Measurements from ENCODE around the gene SPSB1.

SPSB1 gene

GRCh38 chr1:9278585-9279153, 14.0 kb upstream of the SPSB1 start:
- Histone ChIP-seq H3K4me3 (ENCODE audit: low read depth, low read length) (no peak overlapping the region), H3K36me3 (no peaks in the 10 kb centered on the region), H3K9me3 (no peaks in the 10 kb centered on the region), H3K4me1 (no peaks in the 10 kb centered on the region), H3K27me3 (no peaks in the 10 kb centered on the region)
- TF ChIP-seq CTCF (IDR thresholded peaks at IDR 0.05; ENCODE audit: low read depth, low read length) = no peak
- no peak for DNase-seq

GRCh38 chr1:9279172-9279840, 13.4 kb upstream of the SPSB1 start:
- Histone ChIP-seq H3K4me1 (no peaks in the 10 kb centered on the region), H3K36me3 (no peaks in the 10 kb centered on the region), H3K9me3 (no peaks in the 10 kb centered on the region), H3K4me3 (ENCODE audit: low read depth, low read length) (no peak overlapping the region), H3K27me3 (no peaks in the 10 kb centered on the region)
- DNase-seq = no peak
- no peak for TF ChIP-seq CTCF (IDR thresholded peaks at IDR 0.05; ENCODE audit: low read depth, low read length)

GRCh38 chr1:9280015-9280860, 12.5 kb upstream of the SPSB1 start:
- H3K36me3 ChIP-seq = no peaks in the 10 kb centered on the region
- no peaks in the 10 kb centered on the region for H3K27me3 ChIP-seq
- peak; percentile 29 for DNase-seq
- no peaks in the 10 kb centered on the region for H3K4me1 ChIP-seq
- no peak for TF ChIP-seq CTCF (IDR thresholded peaks at IDR 0.05; ENCODE audit: low read depth, low read length)
- H3K9me3 ChIP-seq = no peaks in the 10 kb centered on the region
- H3K4me3 ChIP-seq (ENCODE audit: low read depth, low read length) = no peak overlapping the region

- H3K9me3 ChIP-seq = no peaks in the 10 kb centered on the region
- no peaks in the 10 kb centered on the region for H3K4me1 ChIP-seq
- no peaks in the 10 kb centered on the region for H3K27me3 ChIP-seq
- no peaks in the 10 kb centered on the region for H3K36me3 ChIP-seq
- no peak for TF ChIP-seq CTCF (IDR thresholded peaks at IDR 0.05; ENCODE audit: low read depth, low read length)
- no peak for DNase-seq
- no peak overlapping the region for H3K4me3 ChIP-seq (ENCODE audit: low read depth, low read length)
Measured at GRCh38 chr1:9281071-9281827, 11.4 kb upstream of the SPSB1 start.

- Histone ChIP-seq H3K4me1 (no peaks in the 10 kb centered on the region), H3K27me3 (no peaks in the 10 kb centered on the region), H3K4me3 (ENCODE audit: low read depth, low read length) (no peak overlapping the region), H3K36me3 (no peaks in the 10 kb centered on the region), H3K9me3 (no peaks in the 10 kb centered on the region)
- no peak for TF ChIP-seq CTCF (IDR thresholded peaks at IDR 0.05; ENCODE audit: low read depth, low read length)
- no peak for DNase-seq
Measured at GRCh38 chr1:9281908-9282695, 10.6 kb upstream of the SPSB1 start.
